IMR-90 (cell line): ENCODE results near the gene KCNAB1.

ENCODE experiments used
- POLR2A ChIP-seq: IDR thresholded peaks from 2 replicates; pipeline ENCODE4 v1.6.1; 2012; ENCODE audit warnings: mild to moderate bottlenecking, low read depth, low read length
- RCOR1 ChIP-seq: IDR thresholded peaks from 2 replicates; pipeline ENCODE4 v1.6.1; 2012; ENCODE audit warnings: mild to moderate bottlenecking, low read length, improper control_type of control experiment; ENCODE audit not compliant: insufficient replicate concordance
- TF ChIP-seq, protein P1 (sequence below): conservative IDR thresholded peaks from 2 replicates; pipeline ENCODE4 v1.5.1; 2012; ENCODE audit warnings: mild to moderate bottlenecking, low read depth, low read length, improper control_type of control experiment

DNA sequence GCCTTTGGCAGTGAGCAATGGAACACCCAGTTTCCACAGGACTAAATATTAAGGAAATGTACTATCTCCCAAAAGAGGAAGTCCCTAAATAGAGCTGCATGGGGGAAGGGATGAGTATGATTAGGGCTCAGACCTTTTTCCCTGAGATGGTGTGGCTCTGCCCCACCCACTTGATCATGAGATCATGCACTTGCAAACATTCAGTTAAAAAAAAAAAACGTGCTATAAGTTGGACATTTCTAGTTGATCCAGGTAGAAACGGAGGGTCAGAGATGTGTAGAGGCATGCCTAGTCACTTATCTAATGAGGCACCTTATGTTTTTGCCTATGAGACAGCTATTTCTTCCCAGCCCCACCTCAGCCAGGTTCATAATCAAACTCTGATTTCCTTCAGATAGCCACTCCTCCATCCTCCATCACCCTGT lies 459.1 kb downstream of the KCNAB1 start:
- TF ChIP-seq, protein P1, sequence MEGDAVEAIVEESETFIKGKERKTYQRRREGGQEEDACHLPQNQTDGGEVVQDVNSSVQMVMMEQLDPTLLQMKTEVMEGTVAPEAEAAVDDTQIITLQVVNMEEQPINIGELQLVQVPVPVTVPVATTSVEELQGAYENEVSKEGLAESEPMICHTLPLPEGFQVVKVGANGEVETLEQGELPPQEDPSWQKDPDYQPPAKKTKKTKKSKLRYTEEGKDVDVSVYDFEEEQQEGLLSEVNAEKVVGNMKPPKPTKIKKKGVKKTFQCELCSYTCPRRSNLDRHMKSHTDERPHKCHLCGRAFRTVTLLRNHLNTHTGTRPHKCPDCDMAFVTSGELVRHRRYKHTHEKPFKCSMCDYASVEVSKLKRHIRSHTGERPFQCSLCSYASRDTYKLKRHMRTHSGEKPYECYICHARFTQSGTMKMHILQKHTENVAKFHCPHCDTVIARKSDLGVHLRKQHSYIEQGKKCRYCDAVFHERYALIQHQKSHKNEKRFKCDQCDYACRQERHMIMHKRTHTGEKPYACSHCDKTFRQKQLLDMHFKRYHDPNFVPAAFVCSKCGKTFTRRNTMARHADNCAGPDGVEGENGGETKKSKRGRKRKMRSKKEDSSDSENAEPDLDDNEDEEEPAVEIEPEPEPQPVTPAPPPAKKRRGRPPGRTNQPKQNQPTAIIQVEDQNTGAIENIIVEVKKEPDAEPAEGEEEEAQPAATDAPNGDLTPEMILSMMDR: no peak
- TF ChIP-seq POLR2A (no peak), RCOR1 (no peak)
